OCI-LY1 (cell line): ENCODE data around the gene SMIM22.

Experiments
- H2AFZ ChIP-seq: fragments of 200-600 bp; sonication (generic), shearing (Covaris generic); 2 replicates; pipeline ENCODE4 v1.6.0; 2014; ENCODE audit warnings: antibody characterized with exemption, mild to moderate bottlenecking, low read length
- H3F3A ChIP-seq: fragments of 200-600 bp; sonication (generic), shearing (Covaris generic); 2 replicates; pipeline ENCODE4 v1.6.0; 2014; ENCODE audit warnings: mild to moderate bottlenecking, antibody characterized with exemption, low read length, moderate library complexity; ENCODE audit not compliant: insufficient read depth
- H3K27ac ChIP-seq: fragments of 200-600 bp; sonication (generic); 2 replicates; pipeline ENCODE4 v1.5.1; 2014; ENCODE audit warnings: low read length, mixed run types, mild to moderate bottlenecking, low read depth; ENCODE audit not compliant: poor library complexity, severe bottlenecking
- H3K27me3 ChIP-seq: fragments of 200-600 bp; sonication (generic); 2 replicates; pipeline ENCODE4 v1.6.0; 2014; ENCODE audit warnings: antibody characterized with exemption, mild to moderate bottlenecking, low read length, moderate library complexity; ENCODE audit not compliant: insufficient read depth
- H3K36me3 ChIP-seq: fragments of 200-600 bp; sonication (generic); 2 replicates; pipeline ENCODE4 v1.6.1; 2014; ENCODE audit warnings: mild to moderate bottlenecking, antibody characterized with exemption, low read length, moderate library complexity, mixed read lengths; ENCODE audit not compliant: insufficient read depth
- H3K4me1 ChIP-seq: fragments of 200-600 bp; sonication (generic); 2 replicates; pipeline ENCODE4 v1.5.1; 2014; ENCODE audit warnings: mild to moderate bottlenecking, low read length, moderate library complexity; ENCODE audit not compliant: insufficient read depth, severe bottlenecking
- H3K4me2 ChIP-seq: fragments of 200-600 bp; sonication (generic), shearing (Covaris generic); 2 replicates; pipeline ENCODE4 v1.6.1; 2014; ENCODE audit warnings: low read length
- H3K4me3 ChIP-seq: fragments of 200-600 bp; sonication (generic); 2 replicates; pipeline ENCODE4 v1.5.1; 2014; ENCODE audit warnings: low read length, low read depth, mild to moderate bottlenecking, mixed read lengths; ENCODE audit not compliant: poor library complexity, severe bottlenecking
- H3K79me2 ChIP-seq: fragments of 200-600 bp; shearing (Covaris generic); 2 replicates; pipeline ENCODE4 v1.6.1; 2016; ENCODE audit warnings: mixed run types, low read length, mixed read lengths; ENCODE audit not compliant: insufficient read depth
- H3K9ac ChIP-seq: fragments of 200-600 bp; sonication (generic), shearing (Covaris generic); 2 replicates; pipeline ENCODE4 v1.6.1; 2014; ENCODE audit warnings: mild to moderate bottlenecking, low read length, mixed read lengths
- H3K9me2 ChIP-seq: fragments of 200-600 bp; sonication (generic), shearing (Covaris generic); 2 replicates; pipeline ENCODE4 v1.6.1; 2014; ENCODE audit warnings: low read depth, mild to moderate bottlenecking, low read length, mixed read lengths
- H3K9me3 ChIP-seq: fragments of 200-600 bp; shearing (Covaris generic); 2 replicates; pipeline ENCODE4 v1.6.1; 2014; ENCODE audit warnings: low read length, mixed read lengths
- H4K20me1 ChIP-seq: fragments of 200-600 bp; sonication (generic), shearing (Covaris generic); 2 replicates; pipeline ENCODE4 v1.6.0; 2016; ENCODE audit warnings: mild to moderate bottlenecking, low read length; ENCODE audit not compliant: insufficient read depth
- CTCF ChIP-seq: fragments of 200-600 bp; sonication (generic), shearing (Covaris generic); IDR thresholded peaks from 2 replicates; pipeline ENCODE4 v1.5.1; 2017; ENCODE audit warnings: mild to moderate bottlenecking, antibody characterized with exemption, low read length, moderate library complexity, mixed read lengths
- EZH2 ChIP-seq: fragments of 200-600 bp; sonication (generic), shearing (Covaris generic); IDR thresholded peaks from 2 replicates; pipeline ENCODE4 v1.8.0; 2017; ENCODE audit warnings: borderline replicate concordance, mixed run types, mild to moderate bottlenecking, antibody characterized with exemption, low read length, moderate library complexity, mixed read lengths

Gene SMIM22

DNA sequence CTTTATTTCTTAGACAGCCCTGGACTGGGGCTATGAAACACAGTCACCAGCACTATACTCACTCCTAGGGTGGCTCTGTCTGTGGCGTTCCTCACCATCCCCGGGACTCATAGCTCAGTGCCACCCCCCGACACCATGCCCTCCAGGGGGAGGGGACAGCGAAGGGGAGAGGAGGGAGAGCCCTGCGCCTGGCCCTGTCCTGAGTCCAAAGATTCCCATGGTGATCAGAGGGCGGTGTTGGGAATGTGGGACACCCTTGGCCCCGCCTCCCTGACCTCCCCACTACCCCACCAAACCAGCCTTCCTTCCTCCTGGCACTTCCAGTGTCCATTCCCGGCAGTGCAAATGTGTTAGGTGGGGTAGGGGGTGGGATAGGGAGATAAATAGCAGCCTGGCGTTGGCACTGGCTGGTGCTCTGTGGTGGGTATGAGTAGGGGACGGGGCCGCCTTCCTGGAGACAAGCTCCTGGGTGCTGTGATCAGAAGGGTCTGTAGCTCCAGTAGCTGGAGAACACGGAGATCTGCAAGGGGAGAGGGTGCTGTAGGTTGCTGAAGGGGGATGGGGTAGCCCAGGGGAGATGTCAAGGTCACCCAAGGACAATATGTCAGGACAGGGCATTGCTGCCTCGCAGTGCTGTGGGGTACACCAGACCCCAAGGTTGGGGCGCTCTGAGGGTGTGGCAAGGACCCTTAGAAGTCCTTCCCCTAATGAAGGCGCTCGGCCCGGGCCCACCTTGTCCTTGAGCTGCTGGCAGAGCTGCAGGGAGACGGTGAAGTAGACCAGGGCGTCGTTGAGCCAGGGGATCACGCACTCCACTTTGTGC is 2.0 kb downstream of the SMIM22 start:
- Histone ChIP-seq H3F3A (no peaks in the 10 kb centered on the region), H3K9me2 (no peaks in the 10 kb centered on the region), H4K20me1 (no peaks in the 10 kb centered on the region), H3K9me3 (no peaks in the 10 kb centered on the region), H3K27me3 (peaks cover 3% of the 10 kb centered on the region; the same call in 1 of the 2 replicates), H3K4me1 (peaks cover 9% of the 10 kb centered on the region), H2AFZ (no peak overlapping the region), H3K4me2 (no peak overlapping the region), H3K4me3 (no peak overlapping the region), H3K79me2 (no peaks in the 10 kb centered on the region), H3K27ac (no peak overlapping the region), H3K36me3 (no peaks in the 10 kb centered on the region), H3K9ac (no peak overlapping the region)
- no peak for TF ChIP-seq CTCF
- TF ChIP-seq EZH2, result no peak

DNA sequence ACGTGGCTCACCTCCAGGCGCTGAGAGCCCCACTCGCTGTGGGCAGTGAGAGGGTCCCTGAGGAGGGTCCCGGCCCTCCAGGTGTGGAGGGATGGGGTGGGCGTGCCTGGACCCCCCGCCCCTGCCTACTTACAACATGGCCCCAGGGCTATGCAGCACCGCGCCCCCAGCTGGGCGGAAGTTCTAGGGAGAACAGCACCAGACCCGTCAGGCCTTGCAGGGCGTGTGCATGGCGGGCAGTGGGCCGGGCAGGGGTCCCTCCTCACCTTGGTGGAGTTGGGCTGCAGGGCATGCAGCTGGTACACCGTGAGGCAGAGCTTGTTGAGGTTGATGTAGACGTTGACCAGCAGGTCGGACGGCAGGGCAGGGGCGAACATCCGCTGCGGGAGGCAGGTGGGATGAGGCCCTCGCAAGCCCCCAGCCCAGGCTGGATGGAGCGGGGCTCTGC is 2.7 kb downstream of the SMIM22 start:
- Histone ChIP-seq H3K4me1 (peaks cover 9% of the 10 kb centered on the region), H2AFZ (no peak overlapping the region), H3K27ac (no peak overlapping the region), H4K20me1 (no peaks in the 10 kb centered on the region), H3K79me2 (no peaks in the 10 kb centered on the region), H3K4me2 (no peak overlapping the region), H3K9ac (no peak overlapping the region), H3K9me3 (no peaks in the 10 kb centered on the region), H3K36me3 (no peaks in the 10 kb centered on the region), H3F3A (no peaks in the 10 kb centered on the region), H3K27me3 (peaks cover 3% of the 10 kb centered on the region; the same call in 1 of the 2 replicates), H3K9me2 (no peaks in the 10 kb centered on the region), H3K4me3 (no peak overlapping the region)
- no peak for TF ChIP-seq EZH2
- no peak for TF ChIP-seq CTCF

- Histone ChIP-seq H3K4me2 (no peak overlapping the region), H3K9me3 (no peaks in the 10 kb centered on the region), H2AFZ (no peak overlapping the region), H3K27me3 (peaks cover 3% of the 10 kb centered on the region; the same call in 1 of the 2 replicates), H3K4me3 (no peak overlapping the region), H3K4me1 (peaks cover 15% of the 10 kb centered on the region), H3F3A (no peaks in the 10 kb centered on the region), H3K9me2 (no peaks in the 10 kb centered on the region), H3K27ac (no peak overlapping the region), H3K9ac (no peak overlapping the region), H3K79me2 (no peaks in the 10 kb centered on the region), H4K20me1 (no peaks in the 10 kb centered on the region), H3K36me3 (no peaks in the 10 kb centered on the region)
- TF ChIP-seq CTCF (no peak), EZH2 (no peak)
These were observed 3.3 kb downstream of the SMIM22 start for GRCh38 chr16:4798456-4798855.
